PC-3 (cell line): ENCODE data around the gene ANO7.

Experiments
- EZH2 ChIP-seq: fragments of 300-600 bp; sonication (generic); IDR thresholded peaks from one replicate; pipeline ENCODE4 v1.6.1; 2017; ENCODE audit warnings: antibody characterized with exemption, mild to moderate bottlenecking, low read length; ENCODE audit not compliant: unreplicated experiment
- TF ChIP-seq, protein P1 (sequence below): fragments of 300-600 bp; sonication (generic); conservative IDR thresholded peaks from 2 replicates; pipeline ENCODE4 v1.5.1; 2017; ENCODE audit warnings: antibody characterized with exemption, low read depth, mild to moderate bottlenecking, low read length

DNA sequence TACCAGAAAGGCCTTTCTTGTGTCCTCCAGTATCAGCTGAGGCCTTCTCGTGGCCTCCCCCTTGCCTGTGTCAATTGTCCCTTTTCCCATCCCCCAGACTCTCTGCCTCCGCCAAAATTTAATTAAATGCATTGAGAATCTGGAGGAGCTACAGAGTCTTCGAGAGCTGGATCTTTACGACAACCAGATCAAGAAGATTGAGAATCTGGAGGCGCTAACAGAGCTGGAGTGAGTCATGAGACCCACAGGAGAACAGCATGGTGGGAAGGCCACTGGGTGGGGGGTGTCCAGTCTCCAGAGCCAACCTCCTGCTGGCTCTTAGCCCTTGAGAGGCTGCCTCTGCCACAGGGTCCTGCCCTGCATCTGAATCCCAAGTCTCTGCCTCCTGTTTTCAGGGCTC, 29.4 kb upstream of the ANO7 start:
- TF ChIP-seq, protein P1, sequence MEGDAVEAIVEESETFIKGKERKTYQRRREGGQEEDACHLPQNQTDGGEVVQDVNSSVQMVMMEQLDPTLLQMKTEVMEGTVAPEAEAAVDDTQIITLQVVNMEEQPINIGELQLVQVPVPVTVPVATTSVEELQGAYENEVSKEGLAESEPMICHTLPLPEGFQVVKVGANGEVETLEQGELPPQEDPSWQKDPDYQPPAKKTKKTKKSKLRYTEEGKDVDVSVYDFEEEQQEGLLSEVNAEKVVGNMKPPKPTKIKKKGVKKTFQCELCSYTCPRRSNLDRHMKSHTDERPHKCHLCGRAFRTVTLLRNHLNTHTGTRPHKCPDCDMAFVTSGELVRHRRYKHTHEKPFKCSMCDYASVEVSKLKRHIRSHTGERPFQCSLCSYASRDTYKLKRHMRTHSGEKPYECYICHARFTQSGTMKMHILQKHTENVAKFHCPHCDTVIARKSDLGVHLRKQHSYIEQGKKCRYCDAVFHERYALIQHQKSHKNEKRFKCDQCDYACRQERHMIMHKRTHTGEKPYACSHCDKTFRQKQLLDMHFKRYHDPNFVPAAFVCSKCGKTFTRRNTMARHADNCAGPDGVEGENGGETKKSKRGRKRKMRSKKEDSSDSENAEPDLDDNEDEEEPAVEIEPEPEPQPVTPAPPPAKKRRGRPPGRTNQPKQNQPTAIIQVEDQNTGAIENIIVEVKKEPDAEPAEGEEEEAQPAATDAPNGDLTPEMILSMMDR, result no peak
- TF ChIP-seq EZH2, result no peak
